AG08395 (cell line): Measurements from ENCODE around the gene UIMC1.
A peak's percentile ranks its signal among the peaks of the same experiment; 100 is the strongest.
"Not testable (repeated sequence)": the region's sequence is repeated elsewhere in the genome, so short reads cannot be mapped to it uniquely, and the experiment has no call there.

ENCODE experiments used
- DNase-seq: peaks from one replicate; pipeline ENCODE4 v3.0.0; 2012; ENCODE audit warnings: mixed read lengths, low spot score

The UIMC1 gene

GRCh38 chr5:177008716-177009115 is 2.1 kb upstream of the UIMC1 start:
- no peak for DNase-seq

- peak; percentile 74 for DNase-seq
Measured at GRCh38 chr5:177005619-177006264, 837 bp downstream of the UIMC1 start.

- DNase-seq, result no peak
Measured at GRCh38 chr5:177004961-177005360, 1.6 kb downstream of the UIMC1 start.

- no peak for DNase-seq
Measured at GRCh38 chr5:177003649-177004048, 2.9 kb downstream of the UIMC1 start.

GRCh38 chr5:176999526-176999925 is 7.1 kb downstream of the UIMC1 start:
- DNase-seq, result not testable (repeated sequence)

GRCh38 chr5:176998828-176999227 is 7.8 kb downstream of the UIMC1 start:
- no peak for DNase-seq

- DNase-seq, result no peak
Measured at GRCh38 chr5:176996780-176997179, 9.8 kb downstream of the UIMC1 start.

- DNase-seq, result peak; percentile 51
Measured at GRCh38 chr5:176995896-176996767, 10.4 kb downstream of the UIMC1 start.

- no peak for DNase-seq
Measured at GRCh38 chr5:176995122-176995490, 11.5 kb downstream of the UIMC1 start.

GRCh38 chr5:176994460-176995121 is 12.0 kb downstream of the UIMC1 start:
- DNase-seq, result no peak

GRCh38 chr5:176993081-176993480 is 13.5 kb downstream of the UIMC1 start:
- not testable (repeated sequence) for DNase-seq

- DNase-seq, result no peak
Measured at GRCh38 chr5:176987583-176987982, 19.0 kb downstream of the UIMC1 start.

- DNase-seq, result no peak
Measured at GRCh38 chr5:176986280-176986679, 20.3 kb downstream of the UIMC1 start.

GRCh38 chr5:176985516-176985915 is 21.1 kb downstream of the UIMC1 start:
- DNase-seq, result no peak

- DNase-seq, result not testable (repeated sequence)
Measured at GRCh38 chr5:176984176-176984575, 22.4 kb downstream of the UIMC1 start.

- DNase-seq, result not testable (repeated sequence)
Measured at GRCh38 chr5:176983593-176983992, 23.0 kb downstream of the UIMC1 start.

- DNase-seq, result not testable (repeated sequence)
Measured at GRCh38 chr5:176983112-176983511, 23.5 kb downstream of the UIMC1 start.

- DNase-seq, result no peak
Measured at GRCh38 chr5:176980818-176981217, 25.8 kb downstream of the UIMC1 start.

- DNase-seq, result no peak
Measured at GRCh38 chr5:176979669-176980068, 26.9 kb downstream of the UIMC1 start.

- DNase-seq, result no peak
Measured at GRCh38 chr5:176965633-176966032, 40.9 kb downstream of the UIMC1 start.

- DNase-seq, result peak; percentile 43
Measured at GRCh38 chr5:176959051-176959450, 47.5 kb downstream of the UIMC1 start.

GRCh38 chr5:176956756-176957155 is 49.8 kb downstream of the UIMC1 start:
- no peak for DNase-seq

GRCh38 chr5:176955895-176956294 is 50.7 kb downstream of the UIMC1 start:
- DNase-seq, result no peak
